HG03066 (cell line): ENCODE measurements around the gene RICTOR.
A peak's percentile ranks its signal among the peaks of the same experiment; 100 is the strongest.
"Not testable (repeated sequence)": the region's sequence is repeated elsewhere in the genome, so short reads cannot be mapped to it uniquely, and the experiment has no call there.

ENCODE experiments used
- ATAC-seq: cut with Tn5 transposase; IDR thresholded peaks from one replicate; pipeline ENCODE4 v1.9.1; 2021; ENCODE audit warnings: low read depth; ENCODE audit not compliant: unreplicated experiment

The RICTOR gene

DNA sequence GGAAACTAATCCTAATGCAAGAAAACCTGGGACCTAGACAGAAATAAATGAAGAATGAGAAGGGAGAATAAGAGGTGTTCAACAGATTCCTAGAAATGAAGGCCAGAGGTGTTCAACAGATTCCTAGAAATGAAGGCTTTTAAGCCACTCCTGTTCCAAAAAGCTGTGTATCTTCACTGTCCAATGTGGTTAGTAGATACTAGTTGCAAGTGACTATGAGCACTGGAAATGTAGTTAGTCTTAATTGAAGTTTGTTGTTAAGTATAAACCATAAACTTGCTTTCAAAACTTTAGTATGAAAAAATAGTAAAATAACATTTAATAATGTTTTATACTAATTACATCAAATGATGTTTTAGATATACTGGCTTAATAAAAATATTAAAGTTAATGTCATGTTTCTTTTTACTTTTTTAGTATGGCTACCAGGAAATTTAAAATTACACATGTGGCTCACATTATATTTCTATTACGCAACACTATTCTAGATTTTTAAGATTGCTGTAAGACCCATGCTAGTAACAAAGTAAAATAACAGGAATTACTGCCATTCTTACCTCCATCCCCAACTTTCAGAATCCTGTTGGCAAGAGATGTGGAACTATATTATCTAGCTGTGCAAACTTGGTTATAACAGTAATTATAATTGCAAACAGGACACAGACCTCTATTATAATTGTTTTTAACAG, 57.5 kb downstream of the RICTOR start:
- no peak for ATAC-seq

DNA sequence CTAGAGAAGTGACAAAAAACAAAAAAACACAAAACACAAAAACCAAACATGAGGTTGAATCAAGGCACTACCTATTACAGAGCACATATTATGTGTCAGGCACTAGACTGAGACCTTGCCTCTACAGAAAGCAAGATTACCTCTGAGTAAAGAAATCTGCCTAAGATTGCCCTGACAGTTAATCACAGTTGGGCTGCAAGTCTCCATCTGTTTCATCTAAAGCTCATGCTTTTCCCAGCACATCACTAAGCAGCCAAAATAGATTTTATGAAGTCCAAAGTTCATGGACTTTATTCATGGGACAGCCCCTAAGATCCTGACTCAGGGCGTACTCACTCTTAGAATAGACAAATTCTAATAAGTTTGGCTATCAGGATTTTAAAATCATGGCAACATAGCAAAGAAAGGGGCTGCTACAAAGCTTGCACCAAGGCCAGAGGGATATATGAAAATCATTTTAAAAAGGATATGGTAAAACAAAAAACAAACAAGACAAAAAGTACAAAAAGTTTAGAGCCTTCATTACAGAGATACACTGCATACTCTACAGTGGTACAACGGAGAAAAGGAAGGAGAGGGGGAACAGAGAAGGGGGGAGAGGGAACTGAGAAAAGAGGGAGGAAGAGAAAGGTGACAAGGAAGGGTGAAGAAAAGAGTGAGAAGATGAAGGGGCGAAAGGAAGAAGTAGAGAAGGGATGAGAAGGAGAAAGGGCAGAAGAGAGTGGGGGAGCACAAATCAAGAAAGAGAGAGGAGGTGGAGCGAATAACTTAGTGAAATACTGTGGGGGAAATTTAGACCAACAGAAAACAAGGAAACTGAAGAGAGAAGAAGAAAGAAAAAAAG, 58.2 kb downstream of the RICTOR start:
- no peak for ATAC-seq

DNA sequence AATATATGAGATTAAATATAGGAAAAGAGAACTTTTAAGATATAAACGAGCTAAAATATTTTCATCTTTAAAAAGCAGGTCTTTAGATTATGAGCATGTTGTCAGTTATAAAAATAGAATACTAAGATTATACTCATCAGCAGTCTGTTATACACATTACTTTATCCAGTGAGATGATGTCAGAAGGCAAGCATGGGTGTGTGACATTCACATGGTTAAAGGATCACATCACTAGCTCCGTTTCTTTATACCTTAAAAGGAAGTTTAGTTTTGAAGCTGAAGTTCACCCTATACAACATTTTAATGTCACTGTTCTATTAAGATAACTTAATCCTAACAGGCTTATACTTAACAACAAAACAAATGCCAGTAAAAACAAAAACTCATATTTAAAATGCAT, 59.6 kb downstream of the RICTOR start:
- ATAC-seq: no peak

GRCh38 chr5:39013938-39014337, 60.3 kb downstream of the RICTOR start:
- ATAC-seq: no peak

- ATAC-seq: not testable (repeated sequence)
Measured at GRCh38 chr5:39010958-39011357, 63.2 kb downstream of the RICTOR start.

- no peak for ATAC-seq
Measured at GRCh38 chr5:39009981-39010380, 64.2 kb downstream of the RICTOR start.

GRCh38 chr5:39009280-39009679, 64.9 kb downstream of the RICTOR start:
- no peak for ATAC-seq

GRCh38 chr5:39006650-39007049, 67.5 kb downstream of the RICTOR start:
- no peak for ATAC-seq

- ATAC-seq: no peak
Measured at GRCh38 chr5:39005566-39006232, 68.5 kb downstream of the RICTOR start.

GRCh38 chr5:39001683-39002082, 72.5 kb downstream of the RICTOR start:
- ATAC-seq: no peak

DNA sequence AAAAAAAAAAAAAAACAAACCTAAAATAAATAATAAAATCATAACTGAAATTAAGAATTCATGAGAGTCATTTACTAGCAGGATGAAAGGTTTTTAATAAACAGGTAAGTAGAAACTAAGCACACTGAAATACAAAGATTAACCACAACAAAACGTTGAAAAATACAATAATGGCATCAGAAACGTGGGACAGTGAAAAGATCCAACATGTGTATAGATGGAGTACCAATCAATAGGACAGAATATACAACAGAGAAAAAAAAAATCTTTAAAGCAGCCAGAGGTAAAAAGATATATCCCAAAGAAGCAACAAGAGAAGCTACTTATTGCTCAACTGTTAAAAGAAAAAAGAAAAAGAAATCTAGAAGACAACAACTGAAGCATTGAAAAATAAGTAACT, 75.2 kb downstream of the RICTOR start:
- ATAC-seq: no peak

DNA sequence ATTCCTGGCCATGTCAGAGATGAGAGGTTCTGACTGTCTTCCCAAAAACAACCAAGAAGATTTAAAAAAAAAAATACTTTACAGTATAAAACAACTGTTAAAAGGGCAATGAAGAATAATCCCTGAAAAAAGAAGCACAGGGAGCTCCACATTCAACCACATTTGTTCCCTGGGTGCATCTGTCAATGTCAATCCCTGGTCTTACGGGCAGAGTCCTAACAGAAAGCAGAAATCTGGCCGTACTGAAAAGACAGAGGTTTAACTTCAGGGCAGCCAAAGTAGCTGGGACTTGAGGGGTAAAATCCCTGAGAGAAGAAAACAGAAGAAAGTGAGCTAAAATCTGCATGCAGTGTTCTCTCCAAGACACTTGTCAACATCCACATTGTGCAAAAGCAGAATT, 76.6 kb downstream of the RICTOR start:
- ATAC-seq: no peak

DNA sequence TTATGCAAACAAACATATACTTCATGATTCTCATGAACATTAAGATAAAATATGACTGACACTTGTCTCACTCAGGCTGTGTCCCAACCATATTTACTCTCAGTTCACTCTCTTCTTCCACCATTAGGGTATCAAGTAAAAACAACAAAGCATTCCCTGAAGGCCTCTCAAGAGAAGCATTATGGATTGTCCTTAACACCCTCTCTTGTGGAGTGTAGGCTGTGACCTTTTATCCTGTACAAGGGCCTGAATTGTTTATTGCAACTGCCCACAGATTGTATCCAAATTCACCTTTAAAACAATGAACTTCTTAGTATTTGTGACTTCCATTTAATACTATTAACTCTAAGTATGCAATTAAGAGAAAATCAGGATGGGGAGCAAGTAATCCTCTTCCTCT, 78.1 kb downstream of the RICTOR start:
- ATAC-seq: no peak

GRCh38 chr5:38994324-38994927, 79.8 kb downstream of the RICTOR start:
- peak; percentile 63 for ATAC-seq

DNA sequence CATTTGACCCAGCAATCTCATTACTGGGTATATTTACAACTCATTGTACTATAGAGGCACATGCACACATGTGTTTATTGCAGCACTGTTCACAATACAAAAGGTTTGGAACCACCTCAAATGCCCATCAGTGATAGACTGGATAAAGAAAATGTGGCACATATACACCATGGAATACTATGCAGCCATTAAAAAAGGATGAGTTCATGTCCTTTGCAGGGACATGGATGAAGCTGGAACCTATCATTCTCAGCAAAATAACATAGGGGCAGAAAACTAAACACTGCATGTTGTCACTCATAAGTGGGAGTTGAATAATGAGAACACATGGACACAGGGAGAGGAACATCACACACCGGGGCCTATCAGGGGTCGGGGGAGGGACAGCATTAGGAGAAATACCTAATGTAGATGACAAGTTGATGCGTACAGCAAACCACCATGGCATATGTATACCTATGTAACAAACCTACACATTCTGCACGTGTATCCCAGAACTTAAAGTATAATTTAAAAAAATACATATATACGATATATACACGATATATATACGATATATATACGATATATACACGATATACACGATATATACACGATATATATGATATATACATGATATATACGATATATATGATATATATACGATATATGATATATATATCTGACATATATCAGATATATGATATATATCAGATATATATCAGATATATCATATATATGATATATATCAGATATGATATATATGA, 84.1 kb downstream of the RICTOR start:
- not testable (repeated sequence) for ATAC-seq

DNA sequence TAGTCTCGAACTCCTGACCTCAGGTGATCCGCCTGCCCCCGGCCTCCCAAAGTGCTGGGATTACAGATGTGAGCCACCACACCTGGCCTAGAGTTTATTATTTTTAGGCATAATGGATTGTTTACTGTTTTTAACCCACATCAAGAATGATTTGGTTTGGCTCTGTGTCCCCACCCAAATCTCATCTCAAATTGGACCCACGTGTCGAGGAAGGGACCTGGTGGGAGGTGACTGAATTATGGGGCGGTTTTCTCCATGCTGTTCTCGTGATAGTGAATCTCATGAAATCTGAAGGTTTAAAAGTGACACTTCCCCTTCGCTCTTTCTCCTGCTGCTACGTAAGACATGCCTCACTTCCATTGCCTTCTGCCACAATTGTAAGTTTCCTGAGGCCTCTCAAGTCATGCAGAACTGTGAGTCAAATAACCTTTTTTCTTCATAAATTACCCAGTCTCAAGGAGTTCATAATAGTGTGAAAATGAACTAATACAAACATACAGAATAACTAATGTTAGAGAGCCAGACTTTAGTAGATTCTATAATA, 88.2 kb downstream of the RICTOR start:
- no peak for ATAC-seq

DNA sequence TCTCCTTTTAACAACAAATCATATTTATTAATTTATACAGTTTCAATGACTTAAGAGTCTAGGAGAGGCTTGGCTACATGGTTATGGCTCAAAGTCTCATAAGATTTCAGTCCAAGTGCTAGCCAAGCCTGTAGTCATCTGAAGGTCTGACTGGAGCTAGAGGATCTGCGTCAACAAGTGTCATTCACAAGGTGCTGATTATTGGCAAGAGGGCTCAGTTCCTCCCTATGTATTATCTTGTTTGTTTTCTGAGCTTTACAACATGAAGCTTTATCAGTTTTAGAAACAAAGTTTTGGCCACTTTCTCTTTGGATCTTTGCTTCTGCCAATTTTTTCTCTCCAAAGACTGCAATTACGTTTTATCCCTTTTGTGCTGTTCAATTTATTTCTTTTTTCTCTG, 94.7 kb downstream of the RICTOR start:
- ATAC-seq: no peak

- no peak for ATAC-seq
Measured at GRCh38 chr5:38978036-38978435, 96.2 kb downstream of the RICTOR start.

DNA sequence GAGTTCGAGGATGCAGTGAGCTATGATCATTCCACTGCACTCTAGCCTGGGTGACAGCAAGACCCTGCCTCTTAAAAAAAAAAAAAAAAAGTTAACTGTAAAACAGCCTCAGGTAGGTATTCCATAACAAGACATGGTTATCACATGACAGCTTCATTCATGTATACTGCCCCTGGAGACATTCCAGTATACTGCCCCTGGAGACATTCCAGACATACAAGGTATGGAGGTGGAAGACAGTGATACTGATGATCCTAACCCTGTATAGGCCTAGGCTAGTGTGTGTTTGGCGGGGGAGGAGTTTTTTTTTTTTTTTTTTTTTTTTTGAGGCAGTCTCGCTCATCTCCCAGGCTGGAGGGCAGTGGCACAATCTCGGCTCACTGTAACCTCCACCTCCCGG, 105.5 kb downstream of the RICTOR start:
- no peak for ATAC-seq

- ATAC-seq: no peak
Measured at GRCh38 chr5:38961691-38962090, 112.5 kb downstream of the RICTOR start.
